GM19468 (cell line): ENCODE data around the gene SIDT1.

Experiments
- ATAC-seq: cut with Tn5 transposase; IDR thresholded peaks from one replicate; pipeline ENCODE4 v1.9.1; 2021; ENCODE audit warnings: mild to moderate bottlenecking, moderate library complexity, moderate number of reproducible peaks; ENCODE audit not compliant: unreplicated experiment; ENCODE audit errors: extremely low read depth

SIDT1 gene

DNA sequence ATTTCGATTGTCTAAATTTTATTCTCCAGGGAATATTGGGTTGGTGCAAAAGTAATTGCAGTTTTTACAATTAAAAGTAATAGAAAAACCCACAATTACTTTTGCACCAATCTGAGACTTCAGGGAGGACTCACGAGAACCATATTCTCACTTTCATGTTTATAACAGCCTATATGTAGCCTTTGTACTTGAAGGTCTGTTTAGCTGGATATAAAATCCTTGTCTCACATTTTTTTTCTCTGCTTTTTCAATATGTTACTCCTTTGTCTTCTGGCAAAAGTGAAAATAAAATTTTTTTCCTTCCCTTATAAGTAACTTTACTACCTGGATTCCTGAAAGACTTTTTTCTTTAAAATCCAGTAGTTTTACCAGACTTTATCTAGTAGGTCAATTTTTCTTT is 9.2 kb downstream of the SIDT1 start:
- no peak for ATAC-seq

DNA sequence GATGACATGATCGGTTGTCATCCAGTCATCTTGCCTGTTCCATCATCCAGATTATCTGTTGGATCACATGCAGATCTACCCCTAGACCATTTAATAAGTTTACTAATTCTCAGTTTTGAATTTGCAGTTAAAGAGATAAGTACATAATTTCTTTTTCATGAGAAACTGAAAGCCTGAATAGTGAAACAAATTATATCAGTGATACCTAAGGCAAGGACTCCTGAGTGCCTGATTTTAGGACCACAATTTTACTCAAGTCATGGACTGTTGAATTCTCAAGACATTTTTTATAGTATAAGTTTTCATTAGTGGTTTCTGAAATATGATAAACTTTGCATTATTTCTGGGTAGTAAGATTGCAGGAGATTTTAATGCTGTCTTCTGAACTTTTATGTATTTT is 13.2 kb downstream of the SIDT1 start:
- no peak for ATAC-seq

DNA sequence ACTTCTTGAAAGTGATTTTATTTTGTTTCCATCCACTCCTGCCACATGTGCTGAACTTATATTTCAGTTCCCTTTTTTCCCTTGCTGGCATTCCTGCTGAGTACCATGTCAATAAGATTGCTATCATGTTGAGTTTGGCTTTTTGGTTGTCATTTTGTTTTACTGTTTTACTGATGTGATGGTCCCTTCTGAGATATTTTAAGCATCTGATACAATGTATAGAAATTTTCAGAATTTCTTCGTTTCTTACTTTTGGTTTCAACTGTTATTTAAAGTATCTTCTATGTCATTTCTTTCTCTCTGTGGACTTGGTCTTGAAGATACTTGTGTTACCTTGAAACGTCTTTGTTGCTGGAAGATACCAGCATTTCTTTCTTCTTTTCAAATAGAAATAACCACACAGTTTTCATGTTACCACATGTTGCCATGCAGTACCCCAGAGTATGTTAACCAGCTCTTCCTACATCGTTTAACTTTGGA is 14.1 kb downstream of the SIDT1 start:
- ATAC-seq: peak; percentile 73

DNA sequence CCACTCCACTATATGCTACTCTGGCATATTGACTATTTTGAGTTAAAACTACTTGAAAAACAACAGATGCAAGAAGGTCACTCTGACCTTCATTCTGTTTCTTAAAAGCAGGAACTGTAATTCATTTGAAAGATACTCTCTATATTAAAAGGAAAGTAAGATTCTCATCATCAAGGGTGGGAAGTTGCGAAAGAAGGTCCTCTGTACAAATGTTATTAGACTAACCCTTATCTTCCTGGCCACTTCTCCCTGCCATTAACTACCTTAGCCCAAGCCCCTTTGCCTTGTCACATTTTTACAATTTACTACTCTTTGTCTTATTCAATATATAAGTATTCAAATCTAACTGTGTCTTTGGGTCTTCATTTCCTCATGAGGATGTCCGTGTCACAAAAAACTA is 16.1 kb downstream of the SIDT1 start:
- no peak for ATAC-seq

DNA sequence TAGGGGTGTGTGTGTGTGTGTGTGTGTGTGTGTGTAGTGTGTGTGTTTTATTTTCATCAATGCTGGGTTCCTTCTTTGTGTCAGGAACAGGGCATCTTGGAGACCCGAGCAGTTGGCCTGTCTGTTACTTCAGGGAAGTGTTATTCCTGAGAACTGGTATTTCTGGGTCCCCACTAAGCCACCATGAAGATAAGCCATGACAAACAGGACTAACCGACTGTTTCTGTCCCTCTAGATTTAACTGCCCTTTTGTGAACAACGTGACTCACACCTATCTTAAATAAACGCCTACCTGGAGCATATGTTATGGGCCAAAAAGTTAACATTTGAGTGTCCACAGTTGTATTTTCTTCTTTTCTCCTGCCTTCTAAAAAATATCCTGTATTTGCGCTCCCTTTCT is 19.5 kb downstream of the SIDT1 start:
- ATAC-seq: no peak

DNA sequence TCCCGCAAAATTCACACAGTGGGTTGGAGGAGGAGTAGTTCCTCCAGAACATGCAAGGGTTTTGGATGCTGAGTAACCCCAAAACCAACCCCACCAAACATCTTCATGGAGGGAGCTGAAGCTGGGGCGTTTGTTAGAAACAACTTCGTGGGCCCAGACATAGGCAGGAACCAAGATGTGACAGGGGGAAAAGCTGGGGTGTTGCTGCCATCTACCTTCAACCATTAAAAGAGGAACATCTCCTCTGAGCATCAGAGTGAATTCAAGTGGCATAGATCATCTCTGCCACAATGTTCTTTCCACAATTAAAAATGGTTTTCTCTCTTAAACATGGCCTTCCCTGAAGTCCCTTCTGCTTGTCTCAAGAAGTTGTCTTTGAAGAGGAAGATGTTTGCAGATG is 20.5 kb downstream of the SIDT1 start:
- no peak for ATAC-seq

DNA sequence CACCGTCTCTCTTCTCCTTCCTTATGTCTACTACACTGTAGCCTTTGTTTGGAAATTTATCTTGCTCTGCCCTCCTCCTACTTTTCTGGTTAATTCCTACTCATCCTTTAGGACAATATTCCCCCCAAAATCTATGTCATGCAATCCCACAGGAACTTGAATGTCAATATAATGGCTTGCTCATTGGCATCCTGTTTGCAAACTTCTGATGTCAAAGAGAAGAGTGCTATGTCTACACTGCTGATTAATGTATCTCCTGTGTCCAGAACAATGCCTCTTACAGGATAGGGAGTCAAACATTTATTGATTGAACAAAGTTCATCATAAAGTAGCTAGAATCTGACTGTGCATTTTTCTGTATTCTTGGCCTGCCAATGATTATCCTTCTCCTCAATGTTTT is 22.8 kb downstream of the SIDT1 start:
- ATAC-seq: no peak

DNA sequence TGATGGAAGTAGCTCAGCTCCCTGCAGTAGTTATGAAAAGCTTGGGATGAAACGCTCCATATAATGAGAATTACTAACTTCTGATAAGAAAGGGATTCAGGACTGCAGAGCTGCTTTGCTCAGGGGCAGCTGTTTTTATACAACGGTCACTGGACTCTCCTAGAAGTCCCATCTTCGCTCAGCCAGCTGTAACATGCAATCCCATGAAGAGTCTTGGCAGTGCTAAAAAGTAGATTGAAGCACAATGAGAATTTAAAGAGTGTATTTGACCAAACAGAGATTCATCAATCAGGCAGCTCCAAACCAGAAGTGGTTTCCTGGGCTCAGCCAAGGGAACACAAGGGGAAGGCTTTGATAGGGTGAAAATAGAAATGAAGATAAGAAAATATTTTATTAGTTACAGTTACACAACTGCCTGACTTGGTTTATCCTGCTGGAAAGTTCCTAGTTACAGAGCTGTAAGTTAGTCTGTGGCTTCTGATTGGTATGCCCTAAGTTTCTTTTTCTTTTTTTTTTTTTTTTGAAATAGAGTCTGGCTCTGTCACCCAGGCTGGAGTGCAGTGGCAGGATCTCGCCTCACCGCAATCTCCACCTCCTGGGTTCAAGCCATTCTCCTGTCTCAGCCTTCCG is 24.1 kb downstream of the SIDT1 start:
- ATAC-seq: no peak

DNA sequence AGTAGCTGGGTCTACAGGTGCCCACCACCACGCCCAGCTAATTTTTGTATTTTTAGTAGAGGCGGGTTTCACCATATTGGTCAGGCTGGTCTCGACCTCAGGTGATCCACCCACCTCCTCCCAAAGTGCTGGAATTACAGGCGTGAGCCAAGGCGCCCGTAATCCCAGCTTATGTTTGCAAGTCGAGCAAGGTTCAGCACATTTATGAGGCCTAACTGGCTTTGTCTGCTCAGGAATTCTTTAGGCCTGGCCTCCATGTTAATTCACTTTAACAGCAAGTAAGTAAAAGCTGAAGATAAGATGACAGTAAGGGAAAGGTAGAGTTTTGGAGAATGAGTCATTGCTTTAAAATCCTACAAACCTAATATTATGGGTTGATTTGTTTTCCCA is 24.6 kb downstream of the SIDT1 start:
- no peak for ATAC-seq

DNA sequence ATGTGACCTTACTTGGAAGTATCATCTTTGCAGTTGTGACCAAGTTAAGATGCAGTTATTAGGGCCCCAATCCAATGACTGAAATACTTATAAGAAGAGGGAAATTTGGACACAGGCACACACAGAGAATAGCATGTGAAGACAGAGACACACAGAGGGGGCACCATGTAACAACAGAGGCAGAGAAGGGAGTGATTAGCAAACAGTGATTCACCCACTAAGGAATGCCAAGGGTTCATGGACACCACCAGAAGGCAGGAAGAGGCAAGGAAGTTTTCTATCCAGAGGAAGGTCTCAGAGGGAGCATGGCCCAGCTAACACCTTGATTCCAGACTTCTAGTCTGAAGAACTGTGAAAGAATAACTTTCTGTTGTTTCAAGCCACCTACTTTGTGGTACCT is 25.0 kb downstream of the SIDT1 start:
- no peak for ATAC-seq

DNA sequence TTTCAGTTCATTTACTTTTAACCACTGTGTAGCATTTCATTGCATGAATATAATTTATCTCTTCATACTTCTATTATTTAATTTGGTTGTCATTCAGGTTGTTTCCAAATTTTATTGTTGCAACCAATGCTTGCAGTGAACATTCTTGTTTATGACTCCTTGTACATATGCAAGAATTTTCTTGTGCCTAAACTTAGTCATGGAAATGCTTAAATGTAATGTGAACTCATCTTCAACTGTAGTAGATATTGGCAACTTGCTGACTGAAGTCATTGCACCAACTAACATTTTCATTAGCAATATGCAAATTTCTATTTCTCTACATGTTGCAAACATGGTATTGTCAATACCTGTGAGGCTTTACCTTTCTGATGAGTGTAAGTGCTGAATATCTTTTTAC is 26.7 kb downstream of the SIDT1 start:
- no peak for ATAC-seq

DNA sequence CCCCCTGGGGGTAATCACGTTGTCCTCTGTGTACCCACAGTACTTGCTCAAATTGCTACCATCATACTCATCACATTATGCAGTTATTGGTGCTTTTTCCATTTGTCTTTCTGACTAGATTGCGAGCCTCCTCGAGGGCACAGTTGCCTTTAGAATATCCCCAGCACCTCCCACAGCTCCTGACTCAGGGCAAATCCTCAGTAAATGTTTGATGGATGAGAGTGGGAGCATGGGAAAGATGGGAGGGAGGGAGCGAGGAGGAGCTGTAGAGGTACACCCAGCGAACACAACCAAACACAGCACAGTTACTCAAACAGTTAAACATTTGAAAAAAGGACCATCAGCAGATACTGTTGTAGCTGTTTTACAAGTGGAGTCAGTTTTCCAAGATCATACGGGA is 27.9 kb downstream of the SIDT1 start:
- ATAC-seq: no peak

DNA sequence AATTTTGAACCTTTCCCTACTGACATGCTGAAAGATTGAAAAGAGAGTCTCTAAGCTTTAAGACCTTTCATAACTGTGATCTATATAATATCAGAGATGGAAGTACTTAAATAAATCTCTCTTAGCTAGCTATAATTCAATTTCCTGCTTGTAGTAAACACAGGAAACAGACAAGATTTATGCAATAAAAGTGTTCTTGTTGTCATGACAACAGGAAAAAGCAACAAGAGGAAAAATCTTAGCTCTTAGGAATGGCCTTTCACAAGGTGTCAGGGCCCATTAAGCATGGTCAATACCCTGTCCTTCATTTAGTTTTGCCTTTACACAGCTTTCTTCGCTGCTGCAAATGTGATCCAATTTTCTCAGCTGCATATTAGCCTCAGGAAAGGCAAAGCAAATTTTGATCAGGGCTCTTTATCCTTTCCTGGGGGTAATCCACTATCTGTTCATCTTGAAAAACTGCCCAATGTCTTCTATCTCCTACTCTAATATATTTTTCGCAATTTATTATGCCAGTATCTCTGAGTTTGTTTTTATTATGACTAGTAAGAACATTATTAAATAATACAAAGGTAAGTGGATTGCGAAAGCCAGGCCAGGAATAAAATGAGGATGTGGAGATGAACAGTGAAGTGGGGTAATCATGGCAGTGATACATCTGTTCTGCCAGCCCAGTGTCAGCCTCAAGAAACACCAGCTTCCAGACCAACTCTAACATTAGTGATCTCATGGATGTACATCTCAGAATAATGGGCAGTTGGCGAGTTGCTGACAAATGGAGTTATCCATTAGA is 28.7 kb downstream of the SIDT1 start:
- ATAC-seq: no peak

DNA sequence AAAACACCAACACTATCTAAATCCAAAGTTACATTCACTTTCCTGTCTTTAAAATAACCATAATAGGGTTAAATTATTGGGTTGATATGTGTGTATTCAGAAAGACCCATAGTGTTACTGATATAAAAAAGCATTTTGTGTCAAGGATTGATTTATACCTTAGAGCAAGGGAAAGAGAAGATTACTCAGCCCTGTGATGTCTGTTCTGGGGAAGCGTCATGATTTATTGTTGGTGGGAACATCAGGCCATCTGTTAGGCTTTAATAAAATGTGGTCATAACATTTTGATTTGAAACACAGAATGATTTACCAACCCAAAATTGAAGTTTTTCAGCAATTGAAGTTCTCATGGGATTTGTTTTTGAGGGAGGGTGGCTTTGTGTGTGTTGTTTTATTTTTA is 33.2 kb downstream of the SIDT1 start:
- no peak for ATAC-seq

DNA sequence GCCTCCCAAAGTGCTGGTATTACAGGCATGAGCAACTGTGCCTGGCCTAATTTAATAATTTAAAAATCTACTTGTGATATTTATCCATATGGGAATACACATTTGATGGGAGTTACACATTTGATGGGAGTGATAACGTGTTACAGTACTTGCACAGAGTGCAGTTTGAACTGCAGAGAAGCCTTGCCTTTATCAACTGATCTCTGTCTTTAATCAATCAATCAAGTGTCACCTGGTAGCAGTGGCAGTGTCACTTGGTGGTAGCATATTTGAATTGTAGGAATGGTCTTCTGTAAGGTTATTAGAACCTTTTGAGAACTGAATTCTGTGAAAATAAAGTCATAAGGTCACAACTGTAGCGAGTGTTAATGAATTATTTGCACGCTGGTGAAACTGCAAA is 37.8 kb downstream of the SIDT1 start:
- ATAC-seq: no peak

DNA sequence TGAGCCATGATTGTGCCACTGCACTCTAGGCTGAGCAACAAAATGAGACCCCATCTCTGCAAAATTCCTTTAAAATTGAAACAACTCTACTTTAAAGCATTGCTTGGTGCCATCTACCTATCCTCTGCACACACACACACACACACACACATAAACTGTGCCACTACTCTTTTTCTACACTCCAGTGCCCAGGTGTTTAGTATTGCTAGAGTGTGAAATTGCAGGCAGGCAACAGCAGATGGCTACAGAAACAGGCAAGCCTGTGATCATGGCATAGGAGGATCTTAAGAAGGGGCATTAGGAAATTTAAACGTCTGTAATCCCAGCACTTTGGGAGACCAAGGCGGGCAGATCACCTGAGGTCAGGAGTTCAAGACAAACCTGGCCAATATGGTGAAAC is 39.0 kb downstream of the SIDT1 start:
- no peak for ATAC-seq

DNA sequence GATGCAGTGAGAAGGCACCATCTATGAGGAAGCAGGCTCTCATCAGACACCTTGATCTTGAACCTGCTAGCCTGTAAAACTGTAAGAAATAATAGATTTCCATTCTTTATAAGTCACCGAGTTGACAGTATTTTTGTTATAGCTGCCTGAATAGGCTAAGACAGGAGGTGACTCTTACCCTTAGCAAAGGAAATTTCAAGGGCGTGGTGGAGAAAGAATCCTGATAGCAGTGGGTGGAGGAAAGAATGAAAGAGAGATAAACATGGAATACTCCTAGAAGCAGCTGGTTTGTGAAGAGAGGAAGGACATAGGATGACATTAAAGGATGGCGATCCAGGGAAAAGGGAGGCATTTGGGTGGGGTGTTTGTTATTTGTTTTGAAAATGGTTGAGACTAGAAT is 41.4 kb downstream of the SIDT1 start:
- no peak for ATAC-seq

DNA sequence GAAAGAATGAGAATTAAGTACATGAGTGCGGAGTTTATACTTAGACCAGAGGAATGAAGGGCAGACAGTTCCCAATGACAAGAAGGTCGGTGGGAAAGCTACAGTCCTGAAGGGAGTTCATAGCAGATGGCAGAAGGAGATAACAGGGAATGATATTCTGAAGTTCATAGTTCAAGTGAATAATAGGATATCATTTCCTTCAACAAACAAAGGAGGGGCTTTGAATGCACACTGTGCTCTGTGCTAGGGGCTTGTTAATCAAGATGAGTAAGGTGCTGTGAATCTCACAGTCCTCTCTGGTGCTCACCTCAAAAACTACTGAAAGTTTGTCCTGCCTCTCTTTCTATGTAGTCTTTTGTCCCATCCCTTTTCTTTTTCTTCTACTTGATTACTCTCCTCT is 41.9 kb downstream of the SIDT1 start:
- no peak for ATAC-seq

DNA sequence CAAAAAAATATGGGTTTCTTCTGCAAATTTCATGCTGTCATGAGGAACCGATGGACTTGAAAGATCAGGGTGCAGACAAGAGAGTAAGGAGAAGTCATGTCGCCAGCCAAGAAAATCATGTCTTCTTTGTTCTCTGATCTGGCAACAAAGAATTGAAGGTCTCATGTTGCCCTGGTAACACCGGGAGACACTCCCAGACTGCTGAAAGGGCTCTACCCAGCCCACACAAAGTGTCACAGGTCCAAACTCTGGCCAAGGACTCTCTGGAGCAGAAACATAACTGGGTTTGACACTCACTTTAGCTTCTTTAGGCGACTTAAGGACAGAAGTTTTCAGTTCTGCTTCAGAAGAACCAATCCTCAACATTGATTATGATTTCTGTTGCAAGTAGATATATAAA is 42.9 kb downstream of the SIDT1 start:
- no peak for ATAC-seq

DNA sequence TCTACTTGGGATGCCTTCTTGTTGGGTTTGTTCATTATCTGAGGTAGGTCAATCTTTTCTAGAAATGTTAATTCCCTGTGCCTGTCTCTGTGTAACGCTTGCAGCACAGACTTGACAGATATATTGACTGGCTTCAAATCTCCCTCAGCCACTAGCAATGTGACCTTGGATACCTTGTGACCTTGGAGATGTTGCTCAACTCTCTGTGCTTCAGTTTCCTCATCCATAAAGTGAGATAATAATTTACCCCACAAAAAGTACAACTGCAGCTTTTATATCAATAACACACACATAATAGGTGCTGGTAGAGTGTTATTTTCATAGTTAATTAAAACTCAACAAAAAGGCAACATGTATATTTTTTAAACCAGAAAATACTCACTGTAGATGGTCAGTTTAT is 52.9 kb downstream of the SIDT1 start:
- no peak for ATAC-seq

DNA sequence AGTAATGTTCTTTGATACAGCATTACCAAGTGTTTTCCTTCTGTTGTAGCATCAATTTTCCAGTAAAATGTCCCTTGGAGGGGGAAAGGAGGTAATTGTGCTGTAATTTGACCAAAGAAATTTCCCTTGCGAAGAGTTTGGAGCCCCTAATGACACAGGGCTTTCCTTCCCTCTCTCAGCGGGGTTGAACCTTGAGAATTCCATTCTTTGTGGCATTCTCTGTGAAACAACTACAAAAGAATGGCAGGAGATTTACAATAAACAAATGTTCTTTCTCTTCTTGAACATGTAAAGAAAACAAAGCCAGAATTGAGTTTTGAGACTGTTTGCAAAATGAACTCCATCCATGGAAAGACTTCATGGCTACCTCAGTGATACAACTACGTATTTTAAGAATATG is 53.4 kb downstream of the SIDT1 start:
- no peak for ATAC-seq

DNA sequence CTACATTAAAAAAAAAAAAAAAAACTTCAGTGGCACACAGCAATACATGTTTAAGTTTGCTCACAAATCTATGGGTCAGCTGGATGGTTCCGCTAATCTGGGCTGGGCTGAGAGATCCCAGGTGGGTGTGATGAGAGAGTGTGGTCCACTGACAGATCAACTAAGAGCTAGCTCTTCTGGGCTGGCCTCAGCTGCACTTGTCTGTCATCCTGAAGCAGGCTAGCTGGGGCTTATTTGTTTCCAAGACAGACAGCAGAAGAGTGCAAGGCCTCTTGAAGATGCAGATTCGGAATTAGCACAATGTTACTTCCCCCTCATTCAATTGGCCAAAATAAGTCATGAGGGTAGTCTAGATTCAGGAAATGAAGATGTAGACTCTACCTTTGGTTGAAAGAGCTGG is 56.5 kb downstream of the SIDT1 start:
- no peak for ATAC-seq
